Measurements from ENCODE around the gene ZDHHC14. TPM values are rescaled to one million over a fixed set of nuclear protein-coding genes. Genes with fewer than 3 reads are reported as not detected.

Gene ZDHHC14
- total and polyA plus RNA-seq, 9 donors, result 4.9 to 16.4 (median 5.9) TPM

DNA sequence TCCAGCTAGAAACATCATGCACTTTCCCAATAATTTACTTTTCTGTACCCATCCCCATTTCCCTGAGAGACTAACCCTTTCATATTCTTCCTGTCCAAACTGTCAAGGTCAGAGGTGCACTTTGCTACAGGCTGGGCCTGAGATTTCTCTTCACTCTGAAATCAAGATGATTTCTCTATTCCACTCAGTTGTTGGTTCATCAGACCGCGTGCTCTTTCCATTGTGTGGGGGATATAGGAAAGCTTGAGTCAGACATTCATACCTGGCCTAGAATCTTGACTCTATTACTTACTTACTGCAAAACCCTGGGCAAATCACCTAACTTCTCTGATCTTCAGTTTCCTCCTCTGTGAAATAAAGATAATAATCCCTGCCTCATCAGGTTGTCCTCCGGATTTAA lies 4.7 kb upstream of the ZDHHC14 start:
- DNase-seq, result no peak
- TF ChIP-seq, protein P1, sequence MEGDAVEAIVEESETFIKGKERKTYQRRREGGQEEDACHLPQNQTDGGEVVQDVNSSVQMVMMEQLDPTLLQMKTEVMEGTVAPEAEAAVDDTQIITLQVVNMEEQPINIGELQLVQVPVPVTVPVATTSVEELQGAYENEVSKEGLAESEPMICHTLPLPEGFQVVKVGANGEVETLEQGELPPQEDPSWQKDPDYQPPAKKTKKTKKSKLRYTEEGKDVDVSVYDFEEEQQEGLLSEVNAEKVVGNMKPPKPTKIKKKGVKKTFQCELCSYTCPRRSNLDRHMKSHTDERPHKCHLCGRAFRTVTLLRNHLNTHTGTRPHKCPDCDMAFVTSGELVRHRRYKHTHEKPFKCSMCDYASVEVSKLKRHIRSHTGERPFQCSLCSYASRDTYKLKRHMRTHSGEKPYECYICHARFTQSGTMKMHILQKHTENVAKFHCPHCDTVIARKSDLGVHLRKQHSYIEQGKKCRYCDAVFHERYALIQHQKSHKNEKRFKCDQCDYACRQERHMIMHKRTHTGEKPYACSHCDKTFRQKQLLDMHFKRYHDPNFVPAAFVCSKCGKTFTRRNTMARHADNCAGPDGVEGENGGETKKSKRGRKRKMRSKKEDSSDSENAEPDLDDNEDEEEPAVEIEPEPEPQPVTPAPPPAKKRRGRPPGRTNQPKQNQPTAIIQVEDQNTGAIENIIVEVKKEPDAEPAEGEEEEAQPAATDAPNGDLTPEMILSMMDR (IDR thresholded peaks at IDR 0.05), result no peak
- no peak for TF ChIP-seq POLR2A (IDR thresholded peaks at IDR 0.05)
- TF ChIP-seq EP300 (IDR thresholded peaks at IDR 0.05), result no peak
- no peaks in the 10 kb centered on the region for H3K9me3 ChIP-seq
- no peak overlapping the region for H3K4me3 ChIP-seq
- intact Hi-C loops (cut with DNase I), result no loop called here
- H3K27me3 ChIP-seq, result no peaks in the 10 kb centered on the region
- no peaks in the 10 kb centered on the region for H3K4me1 ChIP-seq (ENCODE audit: insufficient read depth)
- no peak overlapping the region for H3K27ac ChIP-seq
- H3K36me3 ChIP-seq, result no peaks in the 10 kb centered on the region
- WGBS, 3 donors, result 95% methylated on average over 3 of the region's 3 CpGs

DNA sequence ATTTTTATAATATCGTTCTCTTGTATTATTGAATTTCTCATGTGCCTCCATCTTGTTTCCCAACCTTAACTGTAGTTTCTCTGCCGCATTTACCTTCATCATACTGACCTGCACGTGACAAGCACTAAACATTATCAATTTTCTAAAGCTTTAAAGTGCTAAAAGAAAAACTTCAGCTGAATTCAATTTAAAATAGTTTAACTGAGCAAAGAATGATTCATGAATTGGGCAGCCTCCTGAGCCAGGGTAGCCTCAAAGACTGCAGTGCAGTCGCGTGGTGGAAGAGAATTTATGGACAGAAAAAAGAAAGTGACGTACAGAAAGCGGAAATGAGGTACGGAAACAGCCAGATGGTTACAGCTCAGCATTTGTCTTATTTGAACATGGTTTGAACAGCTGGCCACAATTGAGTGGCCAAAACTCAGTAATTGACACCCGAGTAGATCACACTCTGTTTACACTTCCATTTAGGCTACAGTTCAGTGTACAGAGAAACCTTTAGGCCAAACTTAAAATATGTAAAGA lies 4.2 kb upstream of the ZDHHC14 start:
- H3K27me3 ChIP-seq, result no peaks in the 10 kb centered on the region
- TF ChIP-seq POLR2A (IDR thresholded peaks at IDR 0.05) (no peak), EP300 (IDR thresholded peaks at IDR 0.05) (no peak)
- TF ChIP-seq, protein P1 (IDR thresholded peaks at IDR 0.05), result no peak
- no peaks in the 10 kb centered on the region for H3K4me1 ChIP-seq (ENCODE audit: insufficient read depth)
- DNase-seq, result no peak
- no peaks in the 10 kb centered on the region for H3K9me3 ChIP-seq
- H3K4me3 ChIP-seq, result no peak overlapping the region
- intact Hi-C loops (cut with DNase I), result no loop called here
- no peaks in the 10 kb centered on the region for H3K36me3 ChIP-seq
- WGBS, 3 donors, result 80 to 86% (median 81%) methylated on average over 9 of the region's 9 CpGs
- H3K27ac ChIP-seq, result no peak overlapping the region

DNA sequence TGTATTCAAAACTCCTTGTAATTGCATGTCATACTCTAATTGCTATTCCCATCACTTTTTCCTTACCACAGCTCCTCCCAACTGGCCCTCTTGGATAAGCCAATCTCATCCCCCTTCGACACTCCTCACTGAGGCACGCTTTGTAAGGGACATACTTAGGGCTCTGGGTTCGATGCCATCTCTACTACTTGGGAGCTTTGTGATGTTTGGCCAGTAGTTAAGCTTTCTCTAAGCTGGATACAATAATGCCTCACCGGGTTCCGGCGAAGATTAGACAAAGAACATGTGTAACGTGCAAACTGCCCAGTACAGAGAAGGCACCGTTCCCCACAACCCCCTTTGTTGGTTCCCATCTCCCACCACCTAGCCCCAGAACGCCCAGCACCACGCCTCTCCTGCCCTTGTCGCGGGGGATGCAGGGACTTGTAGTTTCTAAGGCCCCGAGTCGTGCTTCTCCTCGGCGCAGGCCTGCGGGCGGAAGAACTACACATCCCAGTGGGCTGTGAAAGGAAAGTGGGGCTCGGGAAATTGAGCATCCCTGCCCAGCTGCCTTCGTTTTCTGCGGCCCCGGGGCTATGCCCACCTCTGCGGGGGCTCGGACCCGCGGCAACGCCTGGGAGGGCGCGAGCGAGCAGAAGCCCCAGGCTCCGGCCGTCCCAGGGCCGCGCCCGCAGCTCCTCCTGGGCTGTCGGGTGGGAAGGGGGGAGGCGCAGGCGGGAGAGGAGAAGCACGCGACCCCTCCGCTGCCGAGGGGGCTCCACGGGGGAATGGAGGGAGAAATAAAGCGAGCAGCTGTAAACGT lies 1.1 kb upstream of the ZDHHC14 start:
- no peak for TF ChIP-seq EP300 (IDR thresholded peaks at IDR 0.05)
- TF ChIP-seq POLR2A (IDR thresholded peaks at IDR 0.05), result no peak
- TF ChIP-seq, protein P1 (IDR thresholded peaks at IDR 0.05), result no peak
- H3K27ac ChIP-seq, result peak overlapping the region; percentile 83 to 93
- 0 to 1% (median 1%) methylated on average over 28 to 45 of the region's 45 CpGs for WGBS, 3 donors
- H3K9me3 ChIP-seq, result no peaks in the 10 kb centered on the region
- H3K4me3 ChIP-seq, result peak overlapping the region; percentile 78
- H3K27me3 ChIP-seq, result no peaks in the 10 kb centered on the region
- intact Hi-C loops (cut with DNase I), result loop anchor here in 1 of 4 donors (5.0 kb wide), 1 partner anchor 57 kb away; no protein-coding TSS in a partner anchor
- peak; percentile 86 to 91 (median 89) for DNase-seq
- H3K4me1 ChIP-seq (ENCODE audit: insufficient read depth), result peaks cover 4% of the 10 kb centered on the region
- H3K36me3 ChIP-seq, result no peaks in the 10 kb centered on the region

DNA sequence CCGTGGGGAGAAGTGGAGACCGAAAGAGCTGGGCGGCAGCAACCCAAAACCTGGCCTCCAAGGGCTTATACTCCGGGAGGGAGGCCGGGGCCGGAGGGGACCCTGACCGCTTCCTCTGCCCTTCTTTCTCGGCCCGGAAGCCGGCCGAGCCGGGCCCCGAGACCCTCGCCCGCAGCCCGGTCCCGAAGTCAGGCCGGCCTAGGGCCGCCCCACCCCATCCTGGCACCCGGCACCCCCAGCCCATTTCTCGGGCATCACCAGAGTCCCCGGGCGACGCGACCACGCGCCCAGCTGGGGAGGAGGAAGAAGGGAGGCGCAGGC lies 572 bp upstream of the ZDHHC14 start:
- intact Hi-C loops (cut with DNase I), result loop anchor here in 1 of 4 donors (5.0 kb wide), 1 partner anchor 57 kb away; no protein-coding TSS in a partner anchor
- DNase-seq, result no peak
- no peaks in the 10 kb centered on the region for H3K9me3 ChIP-seq
- no peaks in the 10 kb centered on the region for H3K36me3 ChIP-seq
- H3K4me3 ChIP-seq, result peak overlapping the region; percentile 78
- WGBS, 3 donors, result 0 to 2% (median 1%) methylated on average over 12 to 28 of the region's 28 CpGs
- TF ChIP-seq POLR2A (IDR thresholded peaks at IDR 0.05) (no peak), EP300 (IDR thresholded peaks at IDR 0.05) (no peak)
- TF ChIP-seq, protein P1 (IDR thresholded peaks at IDR 0.05), result no peak
- peak overlapping the region; percentile 83 to 93 for H3K27ac ChIP-seq
- H3K27me3 ChIP-seq, result no peaks in the 10 kb centered on the region
- peaks cover 4% of the 10 kb centered on the region for H3K4me1 ChIP-seq (ENCODE audit: insufficient read depth)

Data from ovary (tissue), 9 donors.